NCI-H1436 (cell line): ENCODE measurements around the gene AJUBA.

Experiments
- DNase-seq: peaks from one replicate; lab custom pipeline; 2025; lab: John Stamatoyannopoulos, UW

The AJUBA gene

DNA sequence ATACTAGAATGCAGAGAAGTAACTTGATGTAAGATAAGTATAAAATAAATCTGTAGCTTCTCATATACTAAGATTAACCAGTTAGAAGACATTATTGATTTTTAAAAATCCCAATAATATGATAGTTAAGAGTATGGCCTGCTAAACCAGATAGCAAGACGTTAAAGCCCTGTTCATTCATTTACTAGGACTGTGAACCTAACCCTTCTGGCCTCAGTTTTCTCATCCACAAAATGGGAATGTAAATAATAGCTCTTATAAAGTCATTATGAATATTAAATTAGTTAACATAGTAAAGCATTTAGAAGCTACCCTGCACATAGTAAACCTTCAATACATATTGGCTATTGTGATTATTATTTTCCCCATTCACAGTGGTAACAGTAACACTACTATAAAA lies 47.2 kb downstream of the AJUBA start:
- DNase-seq = no peak

- DNase-seq = no peak
Measured at GRCh38 chr14:22932146-22932545, 50.2 kb downstream of the AJUBA start.

DNA sequence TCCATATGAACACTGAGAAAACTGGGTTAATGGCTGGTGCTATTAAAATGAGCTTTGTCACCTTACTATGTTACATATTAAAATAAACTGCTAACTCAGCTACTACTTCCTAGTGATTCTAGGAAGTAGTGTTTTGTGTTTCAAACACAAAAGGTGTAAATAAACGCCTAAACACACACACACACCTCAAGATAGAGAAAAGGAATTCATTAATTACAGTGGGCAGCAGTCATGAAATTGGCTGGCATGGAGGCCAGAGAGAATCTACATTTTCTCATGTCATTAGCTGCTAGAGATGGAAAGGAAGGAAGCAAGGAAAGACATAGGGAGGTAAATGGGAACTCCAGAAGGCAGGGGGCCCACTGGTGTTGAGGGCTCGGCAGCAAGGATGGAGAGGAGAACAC lies 52.4 kb downstream of the AJUBA start:
- DNase-seq = no peak

GRCh38 chr14:22929104-22929960 lies 53.0 kb downstream of the AJUBA start, which contains the start of gene PRMT5:
TSS of gene PRMT5 (minus strand) at chr14:22929376. CDS start at chr14:22929361, 15 bp downstream.
- DNase-seq = peak; percentile 98

- no peak for DNase-seq
Measured at GRCh38 chr14:22928237-22929103, 53.9 kb downstream of the AJUBA start.

- no peak for DNase-seq
Measured at GRCh38 chr14:22926316-22926715, 56.0 kb downstream of the AJUBA start.

DNA sequence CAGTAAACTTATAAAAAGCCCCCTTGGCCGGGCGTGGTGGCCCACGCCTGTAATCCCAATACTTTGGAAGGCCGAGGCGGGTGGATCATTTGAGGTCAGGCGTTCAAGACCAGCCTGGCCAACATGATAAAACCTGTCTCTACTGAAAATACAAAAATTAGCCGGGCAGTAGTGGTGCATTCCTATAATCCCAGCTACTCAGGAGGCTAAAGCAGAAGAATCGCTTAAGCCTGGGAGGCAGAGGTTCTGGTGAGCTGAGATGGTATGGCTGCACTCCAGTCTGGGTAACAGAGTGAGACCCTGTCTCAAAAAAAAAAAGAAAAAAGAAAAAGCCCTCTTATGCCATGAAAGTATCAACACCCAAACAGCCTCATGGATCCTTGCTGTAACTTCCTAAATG lies 56.8 kb downstream of the AJUBA start:
- no peak for DNase-seq

- no peak for DNase-seq
Measured at GRCh38 chr14:22923746-22924145, 58.6 kb downstream of the AJUBA start.

- DNase-seq = no peak
Measured at GRCh38 chr14:22922294-22922693, 60.1 kb downstream of the AJUBA start.
